GM18508 (cell line): Measurements from ENCODE around the gene ZNF426.
A peak's percentile ranks its signal among the peaks of the same experiment; 100 is the strongest.
"Not testable (repeated sequence)": the region's sequence is repeated elsewhere in the genome, so short reads cannot be mapped to it uniquely, and the experiment has no call there.

Experiments used
- ATAC-seq: cut with Tn5 transposase; IDR thresholded peaks from one replicate; pipeline ENCODE4 v1.9.1; 2021; ENCODE audit warnings: moderate number of reproducible peaks; ENCODE audit not compliant: insufficient read depth, unreplicated experiment

Gene ZNF426

DNA sequence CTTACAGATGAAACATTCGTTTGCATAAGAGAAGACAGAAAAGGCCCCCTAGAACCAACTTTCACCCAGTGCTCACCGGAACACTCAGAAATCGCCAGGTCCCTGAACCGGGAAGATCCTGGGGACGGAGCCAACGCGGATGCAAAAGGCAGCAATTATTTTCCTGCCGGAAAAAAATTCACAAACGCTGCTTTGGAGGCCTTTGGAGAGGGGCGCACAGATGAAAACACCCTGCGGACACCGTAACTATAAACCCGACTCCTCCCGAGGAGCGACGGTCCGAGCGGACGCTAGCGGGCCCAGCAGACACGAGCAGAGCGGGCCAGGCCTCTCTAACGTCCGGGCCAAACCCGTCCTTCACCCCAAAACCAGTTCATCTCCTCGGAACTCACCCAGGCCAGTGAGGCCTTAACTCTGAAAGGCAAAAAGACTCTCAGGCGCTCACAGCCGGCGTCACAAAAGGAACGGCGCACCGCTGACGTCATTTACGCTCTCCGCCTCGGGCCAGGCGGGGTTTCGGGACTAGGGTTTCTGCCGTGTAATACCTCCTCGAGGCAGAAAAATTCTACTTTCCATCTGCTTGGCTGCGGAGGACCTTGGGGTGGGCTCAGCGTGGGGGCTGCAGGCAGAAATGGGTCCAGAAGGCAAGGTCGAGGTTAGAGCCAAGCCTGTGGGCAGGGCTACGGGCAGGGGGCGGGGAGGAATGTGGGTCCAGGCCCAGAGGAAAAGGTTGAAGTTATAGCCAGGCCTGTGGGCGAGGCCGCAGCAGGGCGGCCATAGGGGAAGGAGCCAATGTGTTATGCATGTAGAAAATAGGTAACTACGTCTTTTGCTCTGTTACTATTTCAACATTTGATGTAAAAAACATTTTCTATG lies at the start of gene ZNF426:
Gene ZNF426, minus strand, starts transcription at position 463 of the 876 bp plus-strand sequence. CDS start 2,413 bp downstream, outside the sequence.
- no peak for ATAC-seq

DNA sequence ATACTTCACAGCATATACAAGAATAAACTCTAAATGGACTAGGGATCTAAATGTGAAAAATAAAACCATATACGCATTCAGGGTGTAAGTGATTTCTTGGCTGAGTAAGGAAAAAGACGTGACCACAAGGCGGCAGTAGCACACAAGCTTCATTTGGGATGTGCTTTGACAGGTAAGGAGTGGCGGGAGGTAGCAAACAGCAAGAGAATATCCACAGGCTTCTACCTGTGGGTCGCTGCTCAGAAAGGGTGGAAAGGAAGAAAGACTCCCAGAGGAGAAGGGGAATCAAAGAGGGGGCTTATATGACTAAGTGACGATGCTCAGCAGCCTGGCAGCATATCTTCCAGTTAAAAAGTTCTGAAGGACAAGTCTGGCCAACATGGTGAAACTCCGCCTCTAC lies 48.3 kb upstream of the ZNF426 start:
- no peak for ATAC-seq

- peak; percentile 63 for ATAC-seq
Measured at GRCh38 chr19:9584073-9584833, 45.8 kb upstream of the ZNF426 start, which contains the start of gene ZNF121. ZNF121 (minus strand) TSS chr19:9584504; CDS start chr19:9568097, 16,407 bp downstream.

GRCh38 chr19:9582081-9582725 lies 43.8 kb upstream of the ZNF426 start:
- not testable (repeated sequence) for ATAC-seq

DNA sequence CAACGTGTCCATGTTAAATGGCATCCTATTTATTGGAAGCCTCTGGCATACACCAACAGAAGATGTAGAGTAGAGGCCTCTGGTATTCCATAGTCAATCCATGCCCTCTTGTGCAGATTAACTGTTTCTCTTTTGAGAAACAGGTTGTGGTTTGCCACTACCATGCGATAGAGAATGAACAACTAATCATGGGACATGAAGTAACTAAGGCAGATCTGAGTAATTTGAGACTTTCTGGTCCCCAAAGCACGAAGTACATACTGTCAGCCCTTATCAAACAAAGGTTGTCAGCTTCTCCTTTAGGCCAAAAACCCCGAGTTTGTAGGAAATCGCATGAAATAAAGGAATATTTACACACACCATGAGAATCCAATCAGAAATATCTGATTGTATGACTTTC lies 42.3 kb upstream of the ZNF426 start:
- no peak for ATAC-seq

GRCh38 chr19:9570255-9570654 lies 31.8 kb upstream of the ZNF426 start:
- ATAC-seq: no peak

GRCh38 chr19:9566729-9567128 lies 28.3 kb upstream of the ZNF426 start:
- ATAC-seq: no peak

- ATAC-seq: no peak
Measured at GRCh38 chr19:9565900-9566705, 27.7 kb upstream of the ZNF426 start.

GRCh38 chr19:9552536-9553274 lies 14.3 kb upstream of the ZNF426 start:
- no peak for ATAC-seq

- ATAC-seq: no peak
Measured at GRCh38 chr19:9547870-9548269, 9.4 kb upstream of the ZNF426 start.

GRCh38 chr19:9541281-9541680 lies 2.8 kb upstream of the ZNF426 start:
- ATAC-seq: not testable (repeated sequence)

DNA sequence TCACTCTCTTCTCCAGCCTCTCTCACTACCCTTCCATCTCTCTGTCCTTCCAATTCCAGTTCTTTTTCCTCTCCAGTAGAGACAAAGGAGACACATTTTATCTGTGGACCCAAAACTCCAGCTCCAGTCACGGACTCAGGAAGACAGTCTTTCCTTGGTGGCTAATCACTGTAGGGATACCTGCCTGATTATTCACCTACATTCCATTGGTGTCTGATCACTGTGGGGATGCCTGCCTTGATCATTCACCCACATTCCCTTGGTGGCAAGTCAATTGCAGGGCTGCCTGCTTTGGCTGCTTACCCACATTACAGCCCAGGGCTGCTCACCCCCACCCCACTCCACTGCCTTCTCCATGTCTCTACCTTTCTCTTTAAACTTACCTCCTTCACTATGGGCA lies 1.5 kb upstream of the ZNF426 start:
- ATAC-seq: not testable (repeated sequence)

- ATAC-seq: not testable (repeated sequence)
Measured at GRCh38 chr19:9539201-9539600, 756 bp upstream of the ZNF426 start.

DNA sequence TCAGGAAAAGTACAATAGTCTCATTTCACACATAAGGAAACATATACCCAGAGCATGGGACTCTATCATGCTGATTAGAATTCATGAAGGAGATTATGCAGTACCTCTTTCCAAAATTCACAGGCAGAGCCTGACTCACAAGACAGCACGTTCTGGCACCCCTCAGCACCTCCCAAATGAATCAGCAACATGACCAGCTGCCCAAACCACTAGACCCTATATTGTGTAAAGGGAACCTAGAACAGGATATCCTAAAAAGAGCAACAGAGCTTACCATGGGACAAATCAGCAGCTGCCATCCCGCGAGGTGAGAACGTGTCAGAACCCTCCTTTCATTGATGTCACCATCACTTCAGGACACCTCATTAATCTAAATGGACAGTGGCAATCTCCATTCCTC lies 2.5 kb downstream of the ZNF426 start:
- no peak for ATAC-seq

GRCh38 chr19:9531933-9532332 lies 6.5 kb downstream of the ZNF426 start:
- ATAC-seq: no peak

- ATAC-seq: no peak
Measured at GRCh38 chr19:9528757-9529336, 9.6 kb downstream of the ZNF426 start.

DNA sequence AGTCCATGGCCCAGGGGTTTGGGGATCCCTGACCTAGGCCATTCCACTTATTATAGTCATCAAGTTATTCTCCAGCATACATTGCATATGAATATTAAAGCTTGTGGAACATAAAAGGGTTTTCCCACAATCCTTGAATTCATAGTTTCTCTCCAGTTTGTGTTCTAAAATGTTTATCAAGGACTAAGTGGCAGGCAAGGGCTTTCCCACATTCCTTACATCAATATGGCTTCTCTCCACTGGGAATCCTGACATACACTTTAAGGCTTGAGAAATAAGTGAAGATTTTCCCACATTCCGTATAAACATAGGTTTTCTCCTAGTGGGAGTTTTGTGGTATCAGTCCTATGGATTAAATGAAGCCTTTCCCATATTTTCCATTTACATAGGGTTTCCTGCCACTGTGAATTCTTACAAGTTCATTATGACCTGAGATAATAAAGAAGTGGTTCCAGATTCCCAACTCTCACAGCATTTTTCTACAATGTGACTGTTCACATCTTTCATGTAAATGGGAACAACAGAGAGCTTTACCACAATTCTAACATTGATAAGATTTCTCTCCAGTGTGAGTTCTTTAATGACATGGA lies 14.5 kb downstream of the ZNF426 start:
- no peak for ATAC-seq

DNA sequence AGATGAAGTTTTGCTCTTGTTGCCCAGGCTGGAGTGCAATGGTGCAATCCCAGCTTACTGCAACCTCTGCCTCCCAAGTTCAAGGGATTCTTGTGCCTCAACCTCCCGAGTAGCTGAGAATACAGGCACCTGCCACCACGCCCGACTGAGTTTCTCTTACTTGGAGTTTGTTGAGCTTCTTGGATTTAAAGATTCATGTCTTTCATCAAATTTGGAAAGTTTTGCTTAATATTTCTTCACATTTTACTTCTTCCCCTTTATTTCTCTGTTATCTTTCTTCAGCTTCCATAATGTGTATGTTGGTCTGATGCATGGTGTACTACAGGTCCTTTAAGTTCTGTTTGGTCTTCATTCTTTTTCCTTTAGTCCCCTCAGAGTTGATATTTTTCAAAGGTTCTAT lies 31.2 kb downstream of the ZNF426 start:
- no peak for ATAC-seq

- ATAC-seq: no peak
Measured at GRCh38 chr19:9500796-9501195, 37.6 kb downstream of the ZNF426 start.
